Hepatocyte (in vitro differentiated cells): Measurements from ENCODE around the gene DTNBP1. TPM values are rescaled to one million over a fixed set of nuclear protein-coding genes. Genes with fewer than 3 reads are reported as not detected.

Experiments used
- DNase-seq: peaks from one replicate; pipeline ENCODE4 v3.0.0-alpha.2; 2016; ENCODE audit warnings: low spot score
- H2AFZ ChIP-seq: fragments of 200-600 bp; sonication (generic); 2 replicates; pipeline ENCODE4 v1.6.0; 2016; ENCODE audit warnings: antibody characterized with exemption, mild to moderate bottlenecking
- H3K27ac ChIP-seq: fragments of 200-600 bp; sonication (generic); 2 replicates; pipeline ENCODE4 v1.5.1; 2016; ENCODE audit warnings: mild to moderate bottlenecking
- H3K27me3 ChIP-seq: fragments of 200-600 bp; sonication (generic); 2 replicates; pipeline ENCODE4 v1.6.1; 2016
- H3K36me3 ChIP-seq: fragments of 200-600 bp; sonication (generic); replicated peaks from 2 replicates; pipeline ENCODE4 v1.5.1; 2016; ENCODE audit warnings: low read depth; ENCODE audit not compliant: insufficient read depth
- H3K4me1 ChIP-seq: fragments of 200-600 bp; sonication (generic); 2 replicates; pipeline ENCODE4 v1.5.1; 2016; ENCODE audit warnings: mild to moderate bottlenecking, moderate library complexity; ENCODE audit not compliant: insufficient read depth
- H3K4me2 ChIP-seq: fragments of 200-600 bp; sonication (generic); 2 replicates; pipeline ENCODE4 v1.6.0; 2016
- H3K4me3 ChIP-seq: fragments of 200-600 bp; sonication (generic); 2 replicates; pipeline ENCODE4 v1.5.1; 2016; ENCODE audit warnings: mild to moderate bottlenecking
- H3K79me2 ChIP-seq: fragments of 200-600 bp; sonication (generic); 2 replicates; pipeline ENCODE4 v1.6.0; 2017; ENCODE audit warnings: mild to moderate bottlenecking
- H3K9me2 ChIP-seq: fragments of 200-600 bp; sonication (generic); replicated peaks from 2 replicates; pipeline ENCODE4 v1.6.0; 2017; ENCODE audit warnings: mild to moderate bottlenecking; ENCODE audit not compliant: insufficient read depth
- H3K9me3 ChIP-seq: fragments of 200-600 bp; sonication (generic); 2 replicates; pipeline ENCODE4 v1.5.1; 2016; ENCODE audit warnings: low read depth, mild to moderate bottlenecking
- H4K20me1 ChIP-seq: fragments of 200-600 bp; sonication (generic); 2 replicates; pipeline ENCODE4 v1.6.0; 2016; ENCODE audit warnings: mild to moderate bottlenecking; ENCODE audit not compliant: insufficient read depth, poor library complexity, severe bottlenecking
- CTCF ChIP-seq: fragments of 200-600 bp; sonication (generic); IDR thresholded peaks from 2 replicates; pipeline ENCODE4 v1.5.1; 2016; ENCODE audit warnings: antibody characterized with exemption, mild to moderate bottlenecking; ENCODE audit not compliant: poor library complexity
- EZH2 ChIP-seq: fragments of 200-600 bp; sonication (generic); IDR thresholded peaks from 2 replicates; pipeline ENCODE4 v1.6.1; 2016; ENCODE audit warnings: antibody characterized with exemption, mild to moderate bottlenecking, borderline replicate concordance
- EZH2phosphoT487 ChIP-seq: fragments of 200-600 bp; sonication (generic); IDR thresholded peaks from one replicate; pipeline ENCODE4 v1.6.1; 2018; ENCODE audit warnings: antibody characterized with exemption, mild to moderate bottlenecking, low read depth, moderate library complexity; ENCODE audit not compliant: unreplicated experiment, severe bottlenecking
- WGBS: methylation state at CpG from one replicate; pipeline ENCODE4 v1.1.6; 2016; ENCODE audit warnings: low lambda C conversion rate; ENCODE audit errors: missing lambda C conversion rate; 5-methylcytosine and 5-hydroxymethylcytosine counted together
- polyA plus RNA-seq: library from polyadenylated mRNA; unstranded; fragments of >200 nt; fragmentation: Nextera tagmentation; extraction: Ambion mirVana; gene quantifications from 2 replicates; pipeline ENCODE4 v1.2.1, GENCODE V29; 2016
- total RNA-seq: library from RNA; depleted of rRNA; stranded (reverse); fragments of >200 nt; gene quantifications from 2 replicates; pipeline ENCODE4 v1.2.3, GENCODE V29; 2014

DTNBP1 gene
- total and polyA plus RNA-seq, 2 experiments from 2014 or later = 3.4 to 25.6 TPM

DNA sequence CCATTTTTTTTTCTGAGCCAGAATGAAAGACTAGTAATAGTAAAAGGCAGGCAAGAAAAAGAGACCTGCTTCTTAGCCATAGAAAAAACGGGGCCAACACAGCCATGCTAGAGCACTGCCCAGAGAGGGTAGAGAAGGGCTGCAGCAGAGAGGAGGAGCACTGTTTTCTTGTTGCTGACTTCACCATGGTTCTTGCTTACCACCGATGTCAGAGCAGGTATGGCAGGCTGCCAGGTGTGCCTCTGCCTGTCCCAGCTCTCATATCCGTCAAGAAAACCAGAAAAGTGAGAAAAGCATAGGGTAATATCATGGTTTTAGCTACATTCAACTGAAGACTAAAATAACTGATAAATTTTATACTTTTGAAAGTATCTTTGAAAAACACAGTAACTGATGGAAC is 60.7 kb downstream of the DTNBP1 start:
- H4K20me1 ChIP-seq = no peaks in the 10 kb centered on the region
- H3K4me3 ChIP-seq = no peak overlapping the region
- peak; percentile 8 for DNase-seq
- H3K79me2 ChIP-seq = no peaks in the 10 kb centered on the region
- TF ChIP-seq CTCF = no peak
- no peak for TF ChIP-seq EZH2phosphoT487
- no peak for TF ChIP-seq EZH2
- H3K9me3 ChIP-seq = no peaks in the 10 kb centered on the region
- H3K27ac ChIP-seq = no peak overlapping the region
- H2AFZ ChIP-seq = no peak overlapping the region
- WGBS = 76% methylated on average over 3 of the region's 3 CpGs
- H3K4me1 ChIP-seq = no peaks in the 10 kb centered on the region
- no peaks in the 10 kb centered on the region for H3K36me3 ChIP-seq
- no peaks in the 10 kb centered on the region for H3K9me2 ChIP-seq
- H3K27me3 ChIP-seq = no peaks in the 10 kb centered on the region
- H3K4me2 ChIP-seq = no peak overlapping the region

GRCh38 chr6:15598273-15598798 is 64.5 kb downstream of the DTNBP1 start:
- Histone ChIP-seq H3K27me3 (no peaks in the 10 kb centered on the region), H2AFZ (no peak overlapping the region), H3K9me2 (no peaks in the 10 kb centered on the region), H4K20me1 (no peaks in the 10 kb centered on the region), H3K4me2 (no peak overlapping the region), H3K27ac (no peak overlapping the region), H3K4me1 (no peaks in the 10 kb centered on the region), H3K4me3 (no peak overlapping the region), H3K79me2 (no peaks in the 10 kb centered on the region), H3K9me3 (no peaks in the 10 kb centered on the region), H3K36me3 (no peaks in the 10 kb centered on the region)
- WGBS = 44% methylated on average over 1 of the region's 1 CpG
- no peak for DNase-seq
- TF ChIP-seq EZH2phosphoT487 = no peak
- TF ChIP-seq EZH2 = no peak
- no peak for TF ChIP-seq CTCF

- TF ChIP-seq CTCF (no peak), EZH2phosphoT487 (no peak), EZH2 (no peak)
- no peak overlapping the region for H2AFZ ChIP-seq
Measured at GRCh38 chr6:15596186-15596896, 66.5 kb downstream of the DTNBP1 start.

More at GRCh38 chr6:15596186-15596896, 66.5 kb downstream of the DTNBP1 start:
- Histone ChIP-seq H3K4me2 (no peak overlapping the region), H4K20me1 (no peaks in the 10 kb centered on the region), H3K79me2 (no peaks in the 10 kb centered on the region), H3K27ac (no peak overlapping the region), H3K4me3 (no peak overlapping the region), H3K36me3 (no peaks in the 10 kb centered on the region), H3K4me1 (peaks cover 4% of the 10 kb centered on the region), H3K9me2 (no peaks in the 10 kb centered on the region), H3K27me3 (no peaks in the 10 kb centered on the region), H3K9me3 (no peaks in the 10 kb centered on the region)
- WGBS = 93% methylated on average over 9 of the region's 9 CpGs
- DNase-seq = no peak
